H1 (cell line): ENCODE results near the gene LBR. TPM values are rescaled to one million over a fixed set of nuclear protein-coding genes. Genes with fewer than 3 reads are reported as not detected.

Source experiments
- CTCF ChIA-PET: fragments of 300-600 bp; sonication (Branson Sonifier 250); formaldehyde crosslinking; loops from one replicate; lab custom pipeline; 2021; ENCODE audit not compliant: partially characterized antibody; lab: Charles Lee
- POLR2A ChIA-PET: fragments of 300-600 bp; sonication (Branson Sonifier 250); formaldehyde crosslinking; loops from one replicate; lab custom pipeline; 2021; ENCODE audit warnings: inconsistent platforms; ENCODE audit not compliant: partially characterized antibody; lab: Charles Lee
- DNase-seq, 2 experiments: peaks; one replicate each; pipeline versions ENCODE4 v3.0.0 to v3.0.0-alpha.2; 2010 to 2022; ENCODE audit warnings: low spot score in 2 of 2, low read depth in 1 of 2, mixed read lengths in 1 of 2
- FAIRE-seq: peaks from 2 replicates; lab custom pipeline; 2011; peaks lifted over from hg19 to GRCh38; lab: Jason Lieb, UNC
- H2AFZ ChIP-seq: 2 replicates; pipeline ENCODE4 v1.8.1; 2012; ENCODE audit warnings: low read length, inconsistent platforms
- H2AK5ac ChIP-seq: 2 replicates; pipeline ENCODE4 v1.6.1; 2013; ENCODE audit warnings: low read depth, low read length
- H2BK120ac ChIP-seq: replicated peaks from 2 replicates; pipeline ENCODE3; 2013; ENCODE audit warnings: low read depth, low read length, inconsistent platforms
- H2BK12ac ChIP-seq: 2 replicates; pipeline ENCODE4 v1.6.1; 2013; ENCODE audit warnings: low read depth, low read length
- H2BK15ac ChIP-seq: 2 replicates; pipeline ENCODE4 v1.6.1; 2013; ENCODE audit warnings: low read length
- H2BK20ac ChIP-seq: 2 replicates; pipeline ENCODE4 v1.6.1; 2013; ENCODE audit warnings: low read length
- H2BK5ac ChIP-seq: 2 replicates; pipeline ENCODE4 v1.6.1; 2013; ENCODE audit warnings: low read depth, low read length
- H3K14ac ChIP-seq: 2 replicates; pipeline ENCODE4 v1.6.1; 2013; ENCODE audit warnings: inconsistent platforms; ENCODE audit not compliant: insufficient read length
- H3K18ac ChIP-seq: 2 replicates; pipeline ENCODE4 v1.6.1; 2013; ENCODE audit warnings: low read length; ENCODE audit errors: extremely low read depth
- H3K23ac ChIP-seq: 2 replicates; pipeline ENCODE4 v1.6.1; 2013; ENCODE audit warnings: inconsistent platforms; ENCODE audit not compliant: insufficient read length
- H3K23me2 ChIP-seq: 2 replicates; pipeline ENCODE4 v1.6.1; 2013; ENCODE audit warnings: low read depth, low read length
- H3K27ac ChIP-seq: 2 replicates; pipeline ENCODE4 v1.6.1; 2011; ENCODE audit warnings: low read depth, low read length, inconsistent platforms
- H3K27me3 ChIP-seq, 4 experiments: replicated peaks in 1 of 4; 1 replicate in 1 of 4; 2 replicates in 3 of 4; pipeline versions ENCODE4 v1.6.1 to v1.8.1; 2011 to 2013; ENCODE audit warnings: low read length in 3 of 4, mild to moderate bottlenecking in 3 of 4, inconsistent platforms in 2 of 4, mixed read lengths in 2 of 4, moderate library complexity in 1 of 4; ENCODE audit not compliant: control insufficient read depth in 3 of 4, insufficient read depth in 3 of 4; ENCODE audit errors: extremely low read depth in 1 of 4
- H3K36me3 ChIP-seq, 4 experiments: 2 replicates each; pipeline versions ENCODE4 v1.6.1 to v1.8.1; 2011 to 2013; ENCODE audit warnings: mild to moderate bottlenecking in 4 of 4, low read length in 3 of 4, moderate library complexity in 2 of 4, control low read depth in 1 of 4, inconsistent platforms in 1 of 4; ENCODE audit not compliant: insufficient read depth in 4 of 4, control insufficient read depth in 2 of 4
- H3K4ac ChIP-seq: replicated peaks from 2 replicates; pipeline ENCODE3; 2013; ENCODE audit warnings: low read length, low read depth, mixed read lengths, inconsistent platforms; ENCODE audit not compliant: insufficient read length
- H3K4me1 ChIP-seq, 4 experiments: replicated peaks in 1 of 4; 1 replicate in 1 of 4; 2 replicates in 3 of 4; pipeline versions ENCODE4 v1.6.1 to v1.8.1; 2011 to 2013; ENCODE audit warnings: low read length in 3 of 4, inconsistent platforms in 2 of 4, mixed read lengths in 1 of 4; ENCODE audit not compliant: insufficient read depth in 4 of 4, control insufficient read depth in 3 of 4
- H3K4me2 ChIP-seq, 2 experiments: 2 replicates each; pipeline versions ENCODE4 v1.6.1 to v1.8.1; 2011 to 2013; ENCODE audit warnings: low read depth in 2 of 2, low read length in 2 of 2, control low read depth in 1 of 2, inconsistent platforms in 1 of 2, mild to moderate bottlenecking in 1 of 2; ENCODE audit not compliant: insufficient read depth in 1 of 2
- H3K4me3 ChIP-seq, 4 experiments: fragments of 200-600, 300-600 bp in 1 of 4; sonication (generic), shearing (Covaris generic), sonication (Bioruptor Twin) in 1 of 4; 2 replicates each; pipeline versions ENCODE4 v1.5.1 to v1.8.1; 2011 to 2016; ENCODE audit warnings: low read length in 4 of 4, low read depth in 3 of 4, control low read depth in 2 of 4, inconsistent platforms in 2 of 4, mild to moderate bottlenecking in 2 of 4, mixed read lengths in 1 of 4, moderate library complexity in 1 of 4; ENCODE audit not compliant: insufficient read depth in 2 of 4; ENCODE audit errors: extremely low read depth in 1 of 4
- H3K56ac ChIP-seq: replicated peaks from 2 replicates; pipeline ENCODE3; 2013; ENCODE audit warnings: low read depth, mild to moderate bottlenecking, mixed read lengths, low read length, inconsistent platforms; ENCODE audit not compliant: insufficient read length
- H3K79me1 ChIP-seq: 2 replicates; pipeline ENCODE4 v1.6.1; 2013; ENCODE audit warnings: low read depth, low read length, control low read depth
- H3K79me2 ChIP-seq, 2 experiments: 2 replicates each; pipeline versions ENCODE4 v1.6.1 to v1.8.1; 2012 to 2013; ENCODE audit warnings: low read length in 2 of 2, mild to moderate bottlenecking in 2 of 2, inconsistent platforms in 1 of 2; ENCODE audit not compliant: insufficient read depth in 2 of 2, control insufficient read depth in 1 of 2
- H3K9ac ChIP-seq, 4 experiments: replicated peaks in 1 of 4; 1 replicate in 1 of 4; 2 replicates in 3 of 4; pipeline versions ENCODE4 v1.6.1 to v1.8.1; 2011 to 2013; ENCODE audit warnings: low read depth in 3 of 4, low read length in 3 of 4, control low read depth in 2 of 4, mild to moderate bottlenecking in 2 of 4, moderate library complexity in 2 of 4, inconsistent platforms in 1 of 4; ENCODE audit errors: extremely low read depth in 1 of 4
- H3K9me3 ChIP-seq, 2 experiments: 2 replicates each; pipeline versions ENCODE4 v1.6.1 to v1.8.1; 2012 to 2013; ENCODE audit warnings: mild to moderate bottlenecking in 2 of 2, moderate library complexity in 2 of 2, control low read depth in 1 of 2, inconsistent platforms in 1 of 2, low read depth in 1 of 2, low read length in 1 of 2, mixed read lengths in 1 of 2; ENCODE audit not compliant: insufficient read depth in 2 of 2
- H4K20me1 ChIP-seq, 2 experiments: replicated peaks in 1 of 2; 2 replicates each; pipeline versions ENCODE3 to v1.8.1; 2011 to 2013; ENCODE audit warnings: inconsistent platforms in 2 of 2, low read length in 2 of 2, mild to moderate bottlenecking in 1 of 2; ENCODE audit not compliant: insufficient read depth in 2 of 2, control insufficient read depth in 1 of 2
- H4K5ac ChIP-seq: 2 replicates; pipeline ENCODE4 v1.6.1; 2013; ENCODE audit warnings: low read length, low read depth, mixed read lengths, inconsistent platforms; ENCODE audit not compliant: insufficient read length
- H4K8ac ChIP-seq: 2 replicates; pipeline ENCODE4 v1.8.0; 2013; ENCODE audit warnings: mild to moderate bottlenecking, moderate library complexity, low read length, inconsistent platforms; ENCODE audit not compliant: insufficient read depth; ENCODE audit errors: extremely low read depth
- H4K91ac ChIP-seq: replicated peaks from 2 replicates; pipeline ENCODE3; 2013; ENCODE audit warnings: low read length, mixed read lengths, inconsistent platforms; ENCODE audit not compliant: insufficient read length
- CBX8 ChIP-seq: fragments of 300-800, 300-1000 bp; sonication (generic); IDR thresholded peaks from 2 replicates; pipeline ENCODE4 v1.7.1; 2016; ENCODE audit warnings: low read depth, low read length, borderline replicate concordance
- GABPA ChIP-seq: IDR thresholded peaks from 2 replicates; pipeline ENCODE4 v1.6.1; 2011; ENCODE audit warnings: mild to moderate bottlenecking, low read length, moderate library complexity, borderline replicate concordance; ENCODE audit not compliant: insufficient read depth
- TAF1 ChIP-seq: IDR thresholded peaks from 2 replicates; pipeline ENCODE4 v1.6.1; 2011; ENCODE audit warnings: mild to moderate bottlenecking, low read depth, low read length
- TCF12 ChIP-seq: IDR thresholded peaks from 2 replicates; pipeline ENCODE4 v1.6.1; 2011; ENCODE audit warnings: low read depth, mild to moderate bottlenecking, low read length
- TEAD4 ChIP-seq: IDR thresholded peaks from 2 replicates; pipeline ENCODE4 v1.6.1; 2012; ENCODE audit warnings: low read depth, low read length, inconsistent platforms, mixed read lengths
- WGBS, 2 experiments: shearing (Covaris generic) in 1 of 2; methylation state at CpG; one replicate each; pipeline versions ENCODE4 v1.1.6 to v1.1.7; 2013 to 2015; ENCODE audit warnings: low lambda C conversion rate in 2 of 2, mixed read lengths in 2 of 2, inconsistent platforms in 1 of 2, low coverage in 1 of 2, missing lambda C conversion rate in 1 of 2; ENCODE audit not compliant: insufficient replicate concordance in 2 of 2, insufficient coverage in 1 of 2, insufficient read length in 1 of 2; ENCODE audit errors: extremely low coverage in 1 of 2, missing lambda C conversion rate in 1 of 2; 5-methylcytosine and 5-hydroxymethylcytosine counted together
- polyA plus RNA-seq, 7 experiments: library from polyadenylated mRNA; depleted of rRNA in 3 of 7; stranded (reverse) in 5 of 7; unstranded in 2 of 7; fragments of >200 nt in 5 of 7; fragments of 200-250 nt in 2 of 7; gene quantifications; 1 replicate in 5 of 7; 2 replicates in 1 of 7; 4 replicates in 1 of 7; pipeline versions ENCODE4 v1.2.1 to v1.2.3, GENCODE V29; 2011 to 2013; ENCODE audit warnings: missing spikeins in 2 of 7, mixed read lengths in 2 of 7
- total RNA-seq: library from RNA; stranded (reverse); fragmentation: NEBNext Ultra II Directional; extraction: Animal tissue kit (Norgen Biotek cat#: 25700); gene quantifications from 2 replicates; pipeline ENCODE4 v1.2.1, GENCODE V29; 2021
- TF ChIP-seq, protein P1 (sequence below), 3 experiments: IDR thresholded peaks; 1 replicate in 2 of 3; 2 replicates in 1 of 3; pipeline versions ENCODE4 v1.5.1 to v1.6.1; 2011; ENCODE audit warnings: low read length in 3 of 3, mild to moderate bottlenecking in 3 of 3, inconsistent platforms in 2 of 3, low read depth in 1 of 3, moderate library complexity in 1 of 3; ENCODE audit not compliant: insufficient read depth in 1 of 3; ENCODE audit errors: control extremely low read depth in 1 of 3
- TF ChIP-seq, protein P2 (sequence below): IDR thresholded peaks from 2 replicates; pipeline ENCODE4 v1.6.1; 2011; ENCODE audit warnings: low read depth, mild to moderate bottlenecking, low read length; ENCODE audit not compliant: insufficient read depth
- TF ChIP-seq, protein P3 (sequence below): IDR thresholded peaks from 2 replicates; pipeline ENCODE4 v1.6.1; 2012; ENCODE audit warnings: inconsistent platforms

Gene LBR
- total and polyA plus RNA-seq, 2 of the 8 experiments (the other 6 are each of a cell fraction or from before 2014, with no cell fraction given): 32.1 to 89.8 TPM

DNA sequence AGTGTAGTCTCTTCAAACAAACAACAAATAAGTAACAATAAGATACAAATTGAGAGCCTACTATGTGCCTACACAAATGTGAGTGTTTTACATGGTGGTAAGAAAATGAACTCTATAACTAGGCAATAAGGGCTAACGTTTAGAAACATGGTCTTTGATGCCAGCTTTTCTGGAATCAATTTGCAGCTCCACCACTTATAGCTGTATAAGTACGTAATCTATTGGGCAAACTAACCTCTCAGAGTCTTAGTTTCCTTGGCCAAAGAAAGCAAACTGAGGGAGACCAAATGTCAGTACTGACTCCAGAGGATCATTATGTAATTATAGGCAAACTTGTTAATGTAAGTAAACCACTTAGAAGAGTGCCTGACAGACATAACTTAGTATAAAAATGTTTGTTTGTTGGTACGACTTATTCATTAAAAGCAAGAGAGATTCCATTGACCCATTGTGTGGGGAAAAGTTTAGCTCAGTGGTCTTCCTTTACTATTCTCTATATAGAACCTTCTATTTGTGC is 59.7 kb downstream of the LBR start:
- FAIRE-seq (no peak), DNase-seq (no peak)
- no peak overlapping the region for H3K9ac ChIP-seq
- WGBS, 2 experiments: 90% methylated on average over 3 of the region's 3 CpGs; no CpG with 5 or more reads in 1 of the 2 experiments
- no peak overlapping the region for H3K23ac ChIP-seq
- H2AFZ ChIP-seq: no peak overlapping the region
- H2BK120ac ChIP-seq: no peak overlapping the region
- no peak overlapping the region for H3K4me2 ChIP-seq
- no peak overlapping the region for H4K91ac ChIP-seq
- peaks cover 0 to 1% of the 10 kb centered on the region in 2 experiments for H4K20me1 ChIP-seq
- CTCF ChIA-PET: no interaction called here
- H3K4me1 ChIP-seq: no peaks in the 10 kb centered on the region
- H3K79me2 ChIP-seq: no peaks in the 10 kb centered on the region
- H3K14ac ChIP-seq: no peak overlapping the region
- no peak overlapping the region for H4K8ac ChIP-seq
- H3K27ac ChIP-seq: no peak overlapping the region
- no peak overlapping the region for H3K18ac ChIP-seq
- H3K27me3 ChIP-seq: peaks cover 8 to 17% (median 14%) of the 10 kb centered on the region in 4 experiments; a peak in 5 of 7 replicates
- no peak overlapping the region for H3K4ac ChIP-seq
- no peak overlapping the region for H2BK15ac ChIP-seq
- no peaks in the 10 kb centered on the region for H3K36me3 ChIP-seq
- no peak overlapping the region for H2AK5ac ChIP-seq
- no peak overlapping the region for H3K4me3 ChIP-seq
- no peak overlapping the region for H3K56ac ChIP-seq
- POLR2A ChIA-PET: no interaction called here
- no peaks in the 10 kb centered on the region for H3K79me1 ChIP-seq
- H2BK20ac ChIP-seq: no peak overlapping the region
- no peak overlapping the region for H2BK12ac ChIP-seq
- H4K5ac ChIP-seq: no peak overlapping the region
- no peaks in the 10 kb centered on the region for H3K9me3 ChIP-seq
- H2BK5ac ChIP-seq: no peak overlapping the region
- no peaks in the 10 kb centered on the region; the same call in 1 of the 2 replicates for H3K23me2 ChIP-seq
- TF ChIP-seq, protein P1, sequence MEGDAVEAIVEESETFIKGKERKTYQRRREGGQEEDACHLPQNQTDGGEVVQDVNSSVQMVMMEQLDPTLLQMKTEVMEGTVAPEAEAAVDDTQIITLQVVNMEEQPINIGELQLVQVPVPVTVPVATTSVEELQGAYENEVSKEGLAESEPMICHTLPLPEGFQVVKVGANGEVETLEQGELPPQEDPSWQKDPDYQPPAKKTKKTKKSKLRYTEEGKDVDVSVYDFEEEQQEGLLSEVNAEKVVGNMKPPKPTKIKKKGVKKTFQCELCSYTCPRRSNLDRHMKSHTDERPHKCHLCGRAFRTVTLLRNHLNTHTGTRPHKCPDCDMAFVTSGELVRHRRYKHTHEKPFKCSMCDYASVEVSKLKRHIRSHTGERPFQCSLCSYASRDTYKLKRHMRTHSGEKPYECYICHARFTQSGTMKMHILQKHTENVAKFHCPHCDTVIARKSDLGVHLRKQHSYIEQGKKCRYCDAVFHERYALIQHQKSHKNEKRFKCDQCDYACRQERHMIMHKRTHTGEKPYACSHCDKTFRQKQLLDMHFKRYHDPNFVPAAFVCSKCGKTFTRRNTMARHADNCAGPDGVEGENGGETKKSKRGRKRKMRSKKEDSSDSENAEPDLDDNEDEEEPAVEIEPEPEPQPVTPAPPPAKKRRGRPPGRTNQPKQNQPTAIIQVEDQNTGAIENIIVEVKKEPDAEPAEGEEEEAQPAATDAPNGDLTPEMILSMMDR (IDR thresholded peaks at IDR 0.05; ENCODE audit: control extremely low read depth in 1 of 3, insufficient read depth in 1 of 3, low read depth in 1 of 3, low read length in 3 of 3): no peak
- TF ChIP-seq, protein P2, sequence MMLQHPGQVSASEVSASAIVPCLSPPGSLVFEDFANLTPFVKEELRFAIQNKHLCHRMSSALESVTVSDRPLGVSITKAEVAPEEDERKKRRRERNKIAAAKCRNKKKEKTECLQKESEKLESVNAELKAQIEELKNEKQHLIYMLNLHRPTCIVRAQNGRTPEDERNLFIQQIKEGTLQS: no peak
- TF ChIP-seq, protein P3, sequence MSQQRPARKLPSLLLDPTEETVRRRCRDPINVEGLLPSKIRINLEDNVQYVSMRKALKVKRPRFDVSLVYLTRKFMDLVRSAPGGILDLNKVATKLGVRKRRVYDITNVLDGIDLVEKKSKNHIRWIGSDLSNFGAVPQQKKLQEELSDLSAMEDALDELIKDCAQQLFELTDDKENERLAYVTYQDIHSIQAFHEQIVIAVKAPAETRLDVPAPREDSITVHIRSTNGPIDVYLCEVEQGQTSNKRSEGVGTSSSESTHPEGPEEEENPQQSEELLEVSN: no peak
- TF ChIP-seq GABPA (no peak), TEAD4 (no peak), TAF1 (no peak), TCF12 (no peak), CBX8 (no peak)
